ENCODE results near the gene MED19.

GRCh38 chr11:57727185-57727584 lies 15.2 kb upstream of the MED19 start:
- TF ChIP-seq CTCF (IDR thresholded peaks at IDR 0.05) (no peak), POLR2A (IDR thresholded peaks at IDR 0.05) (no peak)

All from heart left ventricle (tissue), 13 donors.